Fibroblast of lung (primary cell): ENCODE results near the gene DAB1.

Experiments
- CTCF ChIP-seq, 2 donors: IDR thresholded peaks in 1 of 2; conservative IDR thresholded peaks in 1 of 2; 1 replicate in 1 of 2; 2 replicates in 1 of 2; pipeline ENCODE4 v1.5.1; 2011 to 2012; ENCODE audit warnings: low read length in 2 of 2, control low read depth in 1 of 2, inconsistent platforms in 1 of 2, low read depth in 1 of 2, mild to moderate bottlenecking in 1 of 2
- EZH2 ChIP-seq: IDR thresholded peaks from 2 replicates; pipeline ENCODE4 v1.5.1; 2012; ENCODE audit warnings: low read length, control low read depth, mild to moderate bottlenecking; ENCODE audit errors: missing control alignments

DNA sequence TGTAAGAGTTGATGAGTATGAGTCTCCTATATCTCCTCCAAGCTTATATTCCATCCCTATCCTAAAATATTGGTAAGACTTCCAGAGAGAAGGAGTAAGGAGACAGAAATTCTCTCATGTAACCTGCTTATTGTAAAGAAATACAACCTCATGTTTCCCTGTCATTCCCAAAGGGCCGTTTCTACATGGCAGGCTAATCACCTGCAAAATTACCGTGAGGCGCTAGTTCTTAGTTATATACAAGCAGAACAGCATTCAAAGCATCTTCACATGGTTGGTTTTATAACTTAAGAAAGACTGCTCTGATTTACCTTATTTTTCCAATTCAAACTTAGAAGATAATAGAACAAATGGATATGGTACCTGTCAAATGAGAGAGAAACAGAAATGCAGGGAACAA lies 42.9 kb downstream of the DAB1 start:
- TF ChIP-seq CTCF (conservative IDR thresholded peaks at IDR 0.05 in 1 of 2, IDR thresholded peaks at IDR 0.05 in 1 of 2; ENCODE audit: low read depth in 1 of 2, low read length in 2 of 2) (no peak), EZH2 (no peak)
